ENCODE results near the gene VCAN.

DNA sequence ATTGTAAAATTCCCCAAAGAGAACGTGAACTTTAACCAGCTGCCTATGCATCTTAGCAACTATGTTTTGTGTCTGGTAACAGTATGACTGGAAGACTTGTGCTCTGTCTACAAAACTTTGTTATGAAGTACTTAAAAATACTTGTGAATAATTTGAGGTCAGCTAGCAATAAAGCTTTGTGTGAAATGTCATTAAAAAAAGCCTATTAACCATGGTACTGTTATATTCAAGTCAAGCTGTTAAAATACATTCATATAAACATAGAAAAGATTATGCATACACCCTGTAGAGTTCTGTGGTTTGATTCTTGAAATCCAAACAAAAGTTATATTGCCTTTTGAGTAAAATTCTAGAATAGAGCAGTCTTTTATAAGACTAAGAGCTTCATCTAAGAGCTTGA, 60.1 kb downstream of the VCAN start:
- TF ChIP-seq, protein P1, sequence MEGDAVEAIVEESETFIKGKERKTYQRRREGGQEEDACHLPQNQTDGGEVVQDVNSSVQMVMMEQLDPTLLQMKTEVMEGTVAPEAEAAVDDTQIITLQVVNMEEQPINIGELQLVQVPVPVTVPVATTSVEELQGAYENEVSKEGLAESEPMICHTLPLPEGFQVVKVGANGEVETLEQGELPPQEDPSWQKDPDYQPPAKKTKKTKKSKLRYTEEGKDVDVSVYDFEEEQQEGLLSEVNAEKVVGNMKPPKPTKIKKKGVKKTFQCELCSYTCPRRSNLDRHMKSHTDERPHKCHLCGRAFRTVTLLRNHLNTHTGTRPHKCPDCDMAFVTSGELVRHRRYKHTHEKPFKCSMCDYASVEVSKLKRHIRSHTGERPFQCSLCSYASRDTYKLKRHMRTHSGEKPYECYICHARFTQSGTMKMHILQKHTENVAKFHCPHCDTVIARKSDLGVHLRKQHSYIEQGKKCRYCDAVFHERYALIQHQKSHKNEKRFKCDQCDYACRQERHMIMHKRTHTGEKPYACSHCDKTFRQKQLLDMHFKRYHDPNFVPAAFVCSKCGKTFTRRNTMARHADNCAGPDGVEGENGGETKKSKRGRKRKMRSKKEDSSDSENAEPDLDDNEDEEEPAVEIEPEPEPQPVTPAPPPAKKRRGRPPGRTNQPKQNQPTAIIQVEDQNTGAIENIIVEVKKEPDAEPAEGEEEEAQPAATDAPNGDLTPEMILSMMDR (conservative IDR thresholded peaks at IDR 0.05 in 1 of 2, IDR thresholded peaks at IDR 0.05 in 1 of 2; ENCODE audit: extremely low read depth in 1 of 2, insufficient read depth in 1 of 2, low read depth in 1 of 2, low read length in 2 of 2) = no peak
- no peak for TF ChIP-seq EZH2 (IDR thresholded peaks at IDR 0.05; ENCODE audit: borderline replicate concordance, low read length)
